Measurements from ENCODE around the gene NFKBIE. TPM values are rescaled to one million over a fixed set of nuclear protein-coding genes. Genes with fewer than 3 reads are reported as not detected.
A peak's percentile ranks its signal among the peaks of the same experiment; 100 is the strongest.

NFKBIE gene
- total RNA-seq, 2 experiments from 2014 or later: 17.2 to 19.9 TPM

DNA sequence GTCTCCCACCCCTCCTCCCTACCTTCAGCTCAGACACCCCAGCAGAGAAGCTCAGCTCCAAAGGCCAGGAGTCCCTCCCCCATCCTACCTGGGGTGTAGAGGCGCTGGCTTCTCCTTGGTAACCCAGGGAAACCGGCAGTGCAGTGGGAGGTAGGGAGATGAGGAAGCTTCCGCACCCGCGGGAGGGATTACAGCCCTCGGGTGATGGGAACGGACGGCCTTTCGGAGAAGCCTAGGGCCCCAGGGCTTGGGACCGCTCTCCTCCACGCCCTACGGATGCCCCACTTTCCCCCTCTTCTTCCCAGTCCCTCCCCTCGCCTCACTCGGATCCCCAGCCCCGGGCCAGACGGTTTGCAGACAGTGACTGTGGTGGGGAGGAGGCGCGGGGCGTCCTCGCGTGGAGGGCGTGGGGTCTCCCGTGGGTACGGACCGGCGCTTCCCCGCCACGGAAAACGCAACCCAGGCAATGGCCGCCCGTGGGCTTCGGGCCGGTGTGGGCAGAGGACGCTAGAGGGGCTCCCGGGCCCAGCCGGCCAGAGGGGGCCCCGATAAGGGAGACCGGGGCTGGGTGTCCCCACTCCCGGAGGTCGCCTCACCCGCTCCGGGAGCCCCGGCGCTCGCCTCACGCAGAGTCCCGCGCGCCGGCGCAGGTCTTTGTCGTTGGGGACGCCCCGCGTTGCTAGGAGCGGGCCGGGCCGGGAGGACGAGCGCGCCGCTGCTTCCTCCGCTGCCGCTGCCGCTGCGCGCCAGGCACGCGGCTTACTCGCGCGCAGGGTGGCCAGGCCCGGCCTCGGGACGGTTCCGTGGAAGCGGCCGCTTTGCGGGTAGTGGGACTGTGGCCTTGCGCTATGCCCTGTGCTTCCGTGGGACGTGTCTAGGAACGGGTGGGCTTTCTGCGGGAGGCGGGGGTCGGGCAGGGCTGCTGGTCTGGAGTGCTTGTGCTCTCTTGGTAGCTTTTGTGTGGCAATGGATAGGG lies 32.0 kb upstream of the NFKBIE start:
- peak overlapping the region; percentile 33 for H3K4me3 Mint-ChIP-seq
- peaks cover 31% of the 10 kb centered on the region for H3K27me3 Mint-ChIP-seq
- intact Hi-C loops (cut with DNase I, micrococcal nuclease): no loop called here
- H3K9me3 Mint-ChIP-seq (ENCODE audit: low read depth): no peaks in the 10 kb centered on the region
- peak; percentile 78 for DNase-seq
- H3K4me1 Mint-ChIP-seq: peaks cover 6% of the 10 kb centered on the region
- POLR2A ChIA-PET: interaction anchor here (0.9 kb wide), 1 partner anchor 8 kb away, joined by 4 read pairs; no protein-coding TSS in a partner anchor
- CTCF ChIA-PET: interaction anchor here (0.8 to 3.1 kb wide), 9 partner anchors 8 to 175 kb away, joined by 3 to 15 read pairs (median 4); partner anchors contain the start of gene AARS2
- peaks cover 17% of the 10 kb centered on the region for H3K36me3 Mint-ChIP-seq (ENCODE audit: low read depth)
- no peak overlapping the region for H3K27ac Mint-ChIP-seq
- peak; percentile 91 for ATAC-seq

DNA sequence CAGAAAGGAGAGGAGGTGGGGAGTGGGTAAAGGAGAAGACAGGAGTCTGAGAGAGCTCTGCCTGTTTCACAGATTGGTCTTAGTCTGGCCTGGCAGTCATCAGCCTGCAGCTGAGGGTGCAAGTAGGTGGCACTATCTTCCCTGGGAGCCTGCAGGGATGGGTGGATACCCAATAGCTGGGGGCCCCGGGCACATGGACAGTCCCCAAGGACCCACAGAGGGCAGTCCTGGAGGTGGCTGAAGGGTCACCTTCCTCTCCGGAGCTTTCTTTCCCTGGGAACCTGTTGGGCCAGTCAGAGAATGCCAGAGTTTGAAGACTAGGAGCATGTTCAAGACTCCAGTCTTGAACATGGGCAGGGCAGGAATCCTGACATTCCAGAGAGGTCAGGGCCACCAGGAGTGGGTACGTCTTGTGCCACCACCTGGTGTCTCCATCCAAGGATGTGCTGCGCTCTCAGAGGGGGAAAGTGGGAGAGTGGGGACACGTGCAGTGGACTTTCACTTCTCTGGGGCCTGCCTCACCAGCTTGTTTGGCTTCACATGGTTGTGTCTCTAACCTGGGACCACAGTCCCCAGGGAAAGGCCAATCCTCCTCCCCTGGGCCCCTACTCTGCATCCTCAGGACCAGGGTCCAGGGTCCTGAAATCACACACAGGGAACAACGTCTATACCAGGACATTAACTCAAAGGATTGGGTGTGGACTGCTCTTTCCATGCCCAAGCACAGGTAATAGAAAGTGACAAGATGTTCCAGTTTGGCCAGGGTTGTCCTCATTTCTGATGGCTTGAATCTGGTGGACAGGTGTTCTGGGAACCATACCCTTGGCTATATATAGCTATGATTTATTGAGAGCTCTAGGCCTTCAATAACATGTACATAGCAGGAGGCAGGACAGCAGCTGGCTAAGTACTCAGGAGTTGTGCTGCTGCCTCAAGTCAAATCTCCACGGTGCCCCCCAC lies 29.8 kb upstream of the NFKBIE start:
- Mint-ChIP-seq H3K9me3 (ENCODE audit: low read depth) (no peaks in the 10 kb centered on the region), H3K36me3 (ENCODE audit: low read depth) (peaks cover 6% of the 10 kb centered on the region), H3K4me3 (no peak overlapping the region), H3K4me1 (peaks cover 6% of the 10 kb centered on the region), H3K27me3 (peaks cover 49% of the 10 kb centered on the region), H3K27ac (no peak overlapping the region)
- DNase-seq (no peak), ATAC-seq (no peak)
- intact Hi-C loops (cut with DNase I, micrococcal nuclease): no loop called here
- ChIA-PET POLR2A (no interaction called here), CTCF (interaction anchor here (0.5 to 3.1 kb wide), 7 partner anchors 10 to 47 kb away, joined by 3 to 15 read pairs (median 4); partner anchors contain the start of genes AARS2 and SPATS1)

DNA sequence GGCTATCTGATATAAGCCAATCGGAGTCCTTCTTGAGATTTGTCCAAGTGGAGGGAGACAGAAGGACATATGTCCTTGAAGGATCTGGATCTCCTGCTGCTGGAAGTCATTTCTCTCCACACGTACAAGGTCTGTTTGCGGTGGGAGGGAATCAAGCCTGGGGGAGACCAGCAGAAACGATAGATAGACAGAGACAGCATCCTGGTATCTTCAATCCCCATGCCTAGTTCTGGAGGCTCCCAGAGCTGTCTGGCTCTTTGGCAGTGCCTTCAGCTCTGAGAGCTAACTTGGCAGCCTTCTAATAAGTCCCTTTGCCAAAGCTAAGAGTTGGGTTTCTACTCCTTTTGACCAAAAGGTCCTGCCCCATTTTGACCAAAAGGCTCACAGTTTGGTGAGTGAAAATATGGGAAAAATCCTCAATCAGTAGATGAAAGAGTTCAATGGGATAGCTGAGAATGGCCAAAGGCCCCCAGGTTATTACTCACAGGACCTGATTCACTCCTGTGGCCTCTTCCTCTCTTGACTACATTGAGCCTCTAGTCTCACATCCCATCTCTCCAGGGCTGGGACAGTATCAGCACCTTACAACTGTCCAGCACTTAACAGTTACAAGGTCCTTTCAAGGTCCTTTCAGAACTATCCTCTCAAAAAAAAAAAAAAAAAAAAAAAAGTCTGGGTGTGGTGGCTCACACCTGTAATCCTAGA lies 27.5 kb upstream of the NFKBIE start:
- POLR2A ChIA-PET: no interaction called here
- intact Hi-C loops (cut with DNase I, micrococcal nuclease): no loop called here
- Mint-ChIP-seq H3K4me1 (peaks cover 6% of the 10 kb centered on the region), H3K27me3 (peaks cover 57% of the 10 kb centered on the region), H3K27ac (no peak overlapping the region), H3K4me3 (no peak overlapping the region), H3K9me3 (ENCODE audit: low read depth) (no peaks in the 10 kb centered on the region), H3K36me3 (ENCODE audit: low read depth) (no peaks in the 10 kb centered on the region)
- ATAC-seq (no peak), DNase-seq (no peak)
- CTCF ChIA-PET: interaction anchor here (0.5 to 2.0 kb wide), 7 partner anchors 13 to 211 kb away, joined by 3 to 6 read pairs (median 3); partner anchors contain the start of genes AARS2 and SPATS1

DNA sequence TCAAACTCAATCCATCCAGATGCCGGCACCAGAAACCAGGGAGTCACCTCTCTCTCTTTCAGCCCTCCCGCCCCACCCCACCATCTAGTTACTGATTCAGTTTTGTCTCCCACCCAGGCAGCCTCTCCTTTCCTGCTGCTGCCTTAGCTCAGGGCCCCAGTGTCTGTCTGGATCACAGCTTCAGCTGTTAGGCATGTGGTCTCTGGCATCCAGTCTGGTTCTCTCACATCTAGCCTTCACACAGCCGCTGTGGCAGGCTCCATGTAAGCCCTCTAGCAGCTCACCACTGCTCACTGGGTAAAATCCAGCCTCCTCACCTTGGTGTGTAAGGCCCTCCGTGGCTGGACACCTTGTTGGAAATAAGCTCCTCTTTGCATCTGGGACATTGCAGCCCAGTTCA lies 26.5 kb upstream of the NFKBIE start:
- intact Hi-C loops (cut with DNase I, micrococcal nuclease): no loop called here
- CTCF ChIA-PET: interaction anchor here (0.6 to 2.0 kb wide), 6 partner anchors 8 to 54 kb away, joined by 3 to 6 read pairs (median 4); partner anchors contain the start of genes AARS2 and SPATS1
- DNase-seq (no peak), ATAC-seq (no peak)
- Mint-ChIP-seq H3K36me3 (ENCODE audit: low read depth) (no peaks in the 10 kb centered on the region), H3K4me1 (peaks cover 2% of the 10 kb centered on the region), H3K27ac (no peak overlapping the region), H3K9me3 (ENCODE audit: low read depth) (no peaks in the 10 kb centered on the region), H3K4me3 (no peak overlapping the region), H3K27me3 (peaks cover 63% of the 10 kb centered on the region)
- POLR2A ChIA-PET: no interaction called here

DNA sequence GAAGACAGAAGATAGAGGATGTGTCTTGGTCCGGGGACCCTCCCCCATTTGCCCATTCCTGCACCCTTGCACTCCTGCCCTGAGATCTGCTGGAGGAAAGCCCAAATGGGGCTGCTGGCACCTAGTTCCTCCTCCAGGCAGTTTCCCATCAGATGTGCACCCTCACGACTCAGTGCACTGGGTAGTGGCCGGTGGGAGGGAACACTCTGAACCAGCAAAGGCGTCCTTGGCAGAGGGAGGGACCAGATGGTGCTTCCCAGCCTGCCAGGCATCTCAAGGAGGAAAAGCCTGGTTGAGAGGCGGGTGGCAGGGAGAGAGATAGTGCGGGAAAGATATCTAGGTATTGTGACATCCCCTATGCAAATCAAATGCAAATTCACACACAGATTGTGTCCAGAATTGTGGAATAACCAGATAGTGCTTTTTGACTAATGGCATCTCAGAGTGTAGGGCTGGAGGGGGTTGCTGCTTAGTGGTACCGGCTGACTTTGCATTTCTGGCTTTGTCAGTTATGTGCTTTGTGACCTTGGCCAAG lies 24.4 kb upstream of the NFKBIE start:
- intact Hi-C loops (cut with DNase I, micrococcal nuclease): no loop called here
- H3K27me3 Mint-ChIP-seq: peaks cover 54% of the 10 kb centered on the region
- CTCF ChIA-PET: no interaction called here

DNA sequence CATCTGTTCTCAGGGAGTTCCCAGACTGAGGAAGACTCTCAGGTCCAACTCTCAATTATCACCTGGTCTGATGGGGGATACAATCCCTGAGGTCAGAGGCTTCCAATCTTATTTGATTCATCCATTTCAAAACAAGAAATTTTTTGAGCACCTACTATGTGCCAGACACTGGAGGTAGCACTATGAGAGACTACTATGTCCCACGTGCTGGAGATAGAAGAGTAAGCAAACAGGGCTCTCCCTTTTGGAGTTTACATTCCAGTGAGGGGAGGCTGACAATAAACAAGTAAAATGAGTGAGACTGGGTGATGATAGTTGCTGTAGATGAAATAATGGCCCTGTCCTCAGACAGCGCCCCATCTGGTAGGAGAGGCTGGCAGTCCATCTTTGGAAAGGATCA lies 21.4 kb upstream of the NFKBIE start:
- H3K4me1 Mint-ChIP-seq: no peaks in the 10 kb centered on the region
- no peak for DNase-seq
- intact Hi-C loops (cut with DNase I, micrococcal nuclease): no loop called here
- no peaks in the 10 kb centered on the region for H3K36me3 Mint-ChIP-seq (ENCODE audit: low read depth)
- POLR2A ChIA-PET: no interaction called here
- ATAC-seq: no peak
- H3K4me3 Mint-ChIP-seq: no peak overlapping the region
- H3K9me3 Mint-ChIP-seq (ENCODE audit: low read depth): no peaks in the 10 kb centered on the region
- H3K27ac Mint-ChIP-seq: no peak overlapping the region
- CTCF ChIA-PET: interaction anchor here (0.6 kb wide), 1 partner anchor 92 kb away, joined by 3 read pairs; no protein-coding TSS in a partner anchor
- peaks cover 47% of the 10 kb centered on the region for H3K27me3 Mint-ChIP-seq

More for the DNA sequence above, 24.4 kb upstream of the NFKBIE start:
- Mint-ChIP-seq H3K27ac (no peak overlapping the region), H3K36me3 (ENCODE audit: low read depth) (no peaks in the 10 kb centered on the region), H3K4me3 (no peak overlapping the region), H3K4me1 (no peaks in the 10 kb centered on the region), H3K9me3 (ENCODE audit: low read depth) (no peaks in the 10 kb centered on the region)
- ATAC-seq: no peak
- DNase-seq: no peak
- POLR2A ChIA-PET: no interaction called here

DNA sequence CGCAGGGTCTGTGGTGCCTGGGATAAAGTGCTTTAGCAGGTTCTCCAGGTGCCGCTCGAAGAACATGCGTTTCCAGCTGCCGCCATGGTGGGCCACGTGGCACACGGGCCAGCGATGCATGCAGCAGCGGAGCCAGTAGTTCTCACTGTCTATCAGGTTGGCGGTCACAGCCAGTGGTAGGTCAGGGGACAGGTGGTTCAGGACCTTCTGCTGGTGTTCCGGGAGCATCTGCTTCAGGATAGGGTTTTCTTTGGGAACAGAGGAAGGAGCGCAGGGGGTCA lies 20.9 kb upstream of the NFKBIE start:
- peaks cover 43% of the 10 kb centered on the region for H3K27me3 Mint-ChIP-seq
- intact Hi-C loops (cut with DNase I, micrococcal nuclease): no loop called here
- POLR2A ChIA-PET: no interaction called here

DNA sequence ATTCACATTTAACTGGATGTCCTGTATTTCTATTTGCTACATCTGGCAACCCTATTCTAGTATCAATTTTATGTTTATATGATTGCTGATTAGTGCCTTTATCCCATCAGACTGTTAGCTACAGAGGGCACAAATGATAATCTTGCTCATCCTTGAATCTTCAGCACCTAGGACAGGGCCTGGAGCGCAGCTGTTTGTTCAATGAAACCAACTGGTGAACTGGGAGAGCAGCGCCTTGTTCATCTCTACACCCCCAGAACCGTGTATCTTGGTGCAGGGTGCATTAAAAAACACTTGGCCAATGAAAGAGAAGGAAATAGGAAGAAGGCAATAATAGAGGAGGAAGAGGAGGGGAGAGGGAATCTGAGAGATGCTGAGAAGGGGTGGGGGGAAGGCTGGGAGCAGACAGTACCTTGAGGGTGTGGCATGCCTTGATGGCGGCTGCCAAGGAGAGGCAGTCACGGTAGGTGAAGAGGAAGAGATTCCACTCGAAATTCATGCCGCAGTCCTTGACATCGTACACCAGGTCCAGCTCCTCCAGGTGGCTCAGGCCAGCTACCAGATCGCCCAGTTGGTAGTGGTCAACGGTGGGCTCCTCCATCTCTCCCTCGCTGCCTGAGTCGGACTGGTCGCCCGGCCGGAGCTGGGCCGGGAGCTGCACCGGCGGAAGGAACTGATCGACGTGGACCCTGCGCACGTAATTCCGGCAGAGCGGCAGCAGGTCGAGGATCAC lies 20.4 kb upstream of the NFKBIE start:
- Mint-ChIP-seq H3K4me3 (no peak overlapping the region), H3K36me3 (ENCODE audit: low read depth) (no peaks in the 10 kb centered on the region), H3K4me1 (no peaks in the 10 kb centered on the region), H3K27me3 (peaks cover 40% of the 10 kb centered on the region), H3K27ac (no peak overlapping the region), H3K9me3 (ENCODE audit: low read depth) (no peaks in the 10 kb centered on the region)
- intact Hi-C loops (cut with DNase I, micrococcal nuclease): no loop called here
- ChIA-PET POLR2A (no interaction called here), CTCF (interaction anchor here (0.7 to 2.7 kb wide), 2 partner anchors 11 to 17 kb away, joined by 3 to 13 read pairs; no protein-coding TSS in a partner anchor)
- ATAC-seq (no peak), DNase-seq (no peak)

More for the DNA sequence above, 20.9 kb upstream of the NFKBIE start:
- Mint-ChIP-seq H3K27ac (no peak overlapping the region), H3K36me3 (ENCODE audit: low read depth) (no peaks in the 10 kb centered on the region), H3K4me1 (no peaks in the 10 kb centered on the region), H3K4me3 (no peak overlapping the region), H3K9me3 (ENCODE audit: low read depth) (no peaks in the 10 kb centered on the region)
- ATAC-seq (no peak), DNase-seq (no peak)
- CTCF ChIA-PET: no interaction called here

DNA sequence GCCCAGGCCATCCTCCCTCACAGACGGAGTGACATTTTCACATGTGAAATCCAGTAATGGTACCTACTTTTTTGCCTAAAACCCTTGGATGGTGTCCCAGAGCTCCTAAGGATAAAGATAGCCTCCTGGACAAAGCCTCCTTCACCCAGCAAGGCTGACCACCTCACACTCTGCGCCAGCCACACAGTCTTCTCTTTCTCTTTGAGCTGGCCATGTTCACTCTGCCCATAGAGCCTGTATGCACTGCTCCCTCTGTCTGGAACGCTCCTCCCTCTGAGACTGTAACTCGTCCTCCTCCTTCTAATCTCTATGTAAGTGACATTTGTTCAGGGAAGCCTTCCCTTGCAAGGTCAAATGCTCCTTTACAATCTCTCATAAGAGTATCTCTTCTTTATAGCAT lies 19.5 kb upstream of the NFKBIE start:
- ChIA-PET CTCF (interaction anchor here (0.7 to 2.7 kb wide), 2 partner anchors 12 to 16 kb away, joined by 3 to 13 read pairs; no protein-coding TSS in a partner anchor), POLR2A (no interaction called here)
- Mint-ChIP-seq H3K4me3 (no peak overlapping the region), H3K27ac (no peak overlapping the region), H3K27me3 (peaks cover 34% of the 10 kb centered on the region), H3K36me3 (ENCODE audit: low read depth) (no peaks in the 10 kb centered on the region), H3K4me1 (no peaks in the 10 kb centered on the region), H3K9me3 (ENCODE audit: low read depth) (no peaks in the 10 kb centered on the region)
- intact Hi-C loops (cut with DNase I, micrococcal nuclease): no loop called here
- no peak for ATAC-seq
- DNase-seq: no peak

DNA sequence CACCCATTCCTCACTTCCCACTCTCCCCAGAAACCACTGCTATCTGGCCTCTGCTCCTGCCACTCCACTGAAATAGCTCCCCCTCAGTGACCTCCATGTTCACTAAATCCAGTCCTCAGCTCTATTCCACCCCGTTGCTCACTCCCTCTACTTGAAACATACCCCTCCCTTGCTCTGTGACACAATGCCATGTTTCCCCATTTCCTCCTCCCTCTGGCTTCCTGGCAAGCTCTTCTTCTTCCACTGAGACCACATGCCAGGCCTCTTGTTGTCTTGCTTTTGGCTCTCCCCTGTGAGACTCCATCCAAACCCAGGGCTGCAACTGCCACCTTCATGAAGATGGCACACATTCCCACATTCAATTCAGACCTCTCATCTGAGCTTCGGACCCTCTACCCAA lies 18.8 kb upstream of the NFKBIE start:
- POLR2A ChIA-PET: no interaction called here
- intact Hi-C loops (cut with DNase I, micrococcal nuclease): no loop called here
- no peaks in the 10 kb centered on the region for H3K9me3 Mint-ChIP-seq (ENCODE audit: low read depth)
- H3K4me3 Mint-ChIP-seq: no peak overlapping the region
- H3K27ac Mint-ChIP-seq: no peak overlapping the region
- H3K27me3 Mint-ChIP-seq: peaks cover 32% of the 10 kb centered on the region
- DNase-seq (no peak), ATAC-seq (no peak)
- no peaks in the 10 kb centered on the region for H3K36me3 Mint-ChIP-seq (ENCODE audit: low read depth)
- CTCF ChIA-PET: interaction anchor here (1.0 to 2.7 kb wide), 3 partner anchors 8 to 29 kb away, joined by 3 to 13 read pairs (median 3); partner anchors contain the start of gene AARS2
- no peaks in the 10 kb centered on the region for H3K4me1 Mint-ChIP-seq

All from activated CD4-positive, alpha-beta T cell treated with anti-CD3 and anti-CD28 coated beads for 36 hours (primary cell).